WTC11 (cell line): ENCODE measurements around the gene SLIT3. TPM values are rescaled to one million over a fixed set of nuclear protein-coding genes. Genes with fewer than 3 reads are reported as not detected.

Source experiments
- ATAC-seq: fragments of 200-7000 bp; cut with Tn5 transposase; 2 replicates; pipeline ENCODE4 v1.10.0; 2021; ENCODE audit warnings: mild to moderate bottlenecking, moderate library complexity
- CTCF ChIA-PET: fragments of 300-600 bp; sonication (Branson Sonifier 250); formaldehyde crosslinking; loops from one replicate; lab custom pipeline; 2021; ENCODE audit warnings: antibody characterized with exemption; lab: Charles Lee
- POLR2A ChIA-PET: fragments of 350-600 bp; sonication (Branson Sonifier 250); formaldehyde crosslinking; loops from one replicate; lab custom pipeline; 2021; ENCODE audit warnings: antibody characterized with exemption; lab: Charles Lee
- DNase-seq: peaks from one replicate; pipeline ENCODE4 v3.0.0; 2021; ENCODE audit warnings: low spot score
- H3K27ac Mint-ChIP-seq: 2 replicates; pipeline ENCODE4 v1.8.0; 2021; ENCODE audit warnings: mixed read lengths
- H3K27me3 Mint-ChIP-seq: 2 replicates; pipeline ENCODE4 v1.8.0; 2021; ENCODE audit warnings: low read depth, mild to moderate bottlenecking, moderate library complexity, mixed read lengths
- H3K36me3 Mint-ChIP-seq: 2 replicates; pipeline ENCODE4 v1.8.0; 2021; ENCODE audit warnings: mixed read lengths
- H3K4me1 Mint-ChIP-seq: 2 replicates; pipeline ENCODE4 v1.8.0; 2022; ENCODE audit warnings: mixed read lengths
- H3K4me3 Mint-ChIP-seq: 2 replicates; pipeline ENCODE4 v1.8.0; 2021; ENCODE audit warnings: mild to moderate bottlenecking, moderate library complexity, mixed read lengths
- H3K9me3 Mint-ChIP-seq: 2 replicates; pipeline ENCODE4 v1.8.0; 2021; ENCODE audit warnings: mixed read lengths
- CBFB ChIP-seq: sonication (generic); formaldehyde crosslinking; IDR thresholded peaks from 2 replicates; pipeline ENCODE4 v1.8.1; 2022; ENCODE audit warnings: mild to moderate bottlenecking, low read depth, missing genetic modification reagents
- E2F1 ChIP-seq: sonication (generic); formaldehyde crosslinking; IDR thresholded peaks from 2 replicates; pipeline ENCODE4 v1.8.0; 2022; ENCODE audit warnings: mild to moderate bottlenecking, missing genetic modification reagents
- GRHL2 ChIP-seq: fragments of 250-450 bp; sonication (Bioruptor Pico); IDR thresholded peaks from 2 replicates; pipeline ENCODE4 v1.8.0; 2022; ENCODE audit warnings: mild to moderate bottlenecking, moderate library complexity; ENCODE audit not compliant: insufficient replicate concordance, severe bottlenecking
- IRF1 ChIP-seq: sonication (generic); formaldehyde crosslinking; IDR thresholded peaks from 2 replicates; pipeline ENCODE4 v1.8.0; 2023; ENCODE audit warnings: missing genetic modification reagents
- JAZF1 ChIP-seq: fragments of 250-450 bp; sonication (Bioruptor Pico); IDR thresholded peaks from 2 replicates; pipeline ENCODE4 v1.9.0; 2021; ENCODE audit warnings: moderate library complexity, mild to moderate bottlenecking, inconsistent platforms
- PRRX2 ChIP-seq: fragments of 250-450 bp; sonication (Bioruptor Pico); IDR thresholded peaks from 2 replicates; pipeline ENCODE4 v1.8.0; 2021; ENCODE audit warnings: mild to moderate bottlenecking
- SMAD4 ChIP-seq: sonication (generic); formaldehyde crosslinking; IDR thresholded peaks from 2 replicates; pipeline ENCODE4 v1.8.0; 2022; ENCODE audit warnings: mild to moderate bottlenecking, missing genetic modification reagents
- STAT6 ChIP-seq: sonication (generic); formaldehyde crosslinking; conservative IDR thresholded peaks from 2 replicates; pipeline ENCODE4 v1.8.1; 2023; ENCODE audit warnings: mild to moderate bottlenecking, low read depth, missing genetic modification reagents, moderate library complexity
- TEAD4 ChIP-seq: sonication (generic); formaldehyde crosslinking; IDR thresholded peaks from 2 replicates; pipeline ENCODE4 v1.8.0; 2022; ENCODE audit warnings: mild to moderate bottlenecking, missing genetic modification reagents
- ZNF423 ChIP-seq: fragments of 250-450 bp; sonication (Bioruptor Pico); IDR thresholded peaks from 2 replicates; pipeline ENCODE4 v2.1.2; 2022; ENCODE audit warnings: mild to moderate bottlenecking, moderate library complexity
- total RNA-seq: library from RNA; stranded (reverse); gene quantifications from 3 replicates; pipeline ENCODE4 v1.2.3, GENCODE V29; 2021
- TF ChIP-seq, protein P1 (sequence below): fragments of 250-450 bp; sonication (Bioruptor Pico); IDR thresholded peaks from 2 replicates; pipeline ENCODE4 v1.9.0; 2021; ENCODE audit warnings: mild to moderate bottlenecking, borderline replicate concordance
- TF ChIP-seq, protein P2 (sequence below): sonication (generic); formaldehyde crosslinking; IDR thresholded peaks from 2 replicates; pipeline ENCODE4 v1.8.1; 2022; ENCODE audit warnings: mild to moderate bottlenecking, moderate library complexity, missing genetic modification reagents
- TF ChIP-seq, protein P3 (sequence below): sonication (generic); formaldehyde crosslinking; IDR thresholded peaks from 2 replicates; pipeline ENCODE4 v1.8.1; 2023; ENCODE audit warnings: mild to moderate bottlenecking, missing genetic modification reagents, moderate library complexity
- TF ChIP-seq, protein P4 (sequence below): fragments of 250-450 bp; sonication (Bioruptor Pico); IDR thresholded peaks from 2 replicates; pipeline ENCODE4 v1.9.0; 2021; ENCODE audit warnings: moderate library complexity, mild to moderate bottlenecking, inconsistent platforms, borderline replicate concordance

Gene SLIT3
- total RNA-seq, 1 experiment from 2014 or later = 1.9 TPM

- H3K36me3 Mint-ChIP-seq = no peaks in the 10 kb centered on the region
- peaks cover 36% of the 10 kb centered on the region for H3K4me1 Mint-ChIP-seq
- TF ChIP-seq ZNF423 (CRISPR knock-in tag) = no peak
- TF ChIP-seq, protein P1, sequence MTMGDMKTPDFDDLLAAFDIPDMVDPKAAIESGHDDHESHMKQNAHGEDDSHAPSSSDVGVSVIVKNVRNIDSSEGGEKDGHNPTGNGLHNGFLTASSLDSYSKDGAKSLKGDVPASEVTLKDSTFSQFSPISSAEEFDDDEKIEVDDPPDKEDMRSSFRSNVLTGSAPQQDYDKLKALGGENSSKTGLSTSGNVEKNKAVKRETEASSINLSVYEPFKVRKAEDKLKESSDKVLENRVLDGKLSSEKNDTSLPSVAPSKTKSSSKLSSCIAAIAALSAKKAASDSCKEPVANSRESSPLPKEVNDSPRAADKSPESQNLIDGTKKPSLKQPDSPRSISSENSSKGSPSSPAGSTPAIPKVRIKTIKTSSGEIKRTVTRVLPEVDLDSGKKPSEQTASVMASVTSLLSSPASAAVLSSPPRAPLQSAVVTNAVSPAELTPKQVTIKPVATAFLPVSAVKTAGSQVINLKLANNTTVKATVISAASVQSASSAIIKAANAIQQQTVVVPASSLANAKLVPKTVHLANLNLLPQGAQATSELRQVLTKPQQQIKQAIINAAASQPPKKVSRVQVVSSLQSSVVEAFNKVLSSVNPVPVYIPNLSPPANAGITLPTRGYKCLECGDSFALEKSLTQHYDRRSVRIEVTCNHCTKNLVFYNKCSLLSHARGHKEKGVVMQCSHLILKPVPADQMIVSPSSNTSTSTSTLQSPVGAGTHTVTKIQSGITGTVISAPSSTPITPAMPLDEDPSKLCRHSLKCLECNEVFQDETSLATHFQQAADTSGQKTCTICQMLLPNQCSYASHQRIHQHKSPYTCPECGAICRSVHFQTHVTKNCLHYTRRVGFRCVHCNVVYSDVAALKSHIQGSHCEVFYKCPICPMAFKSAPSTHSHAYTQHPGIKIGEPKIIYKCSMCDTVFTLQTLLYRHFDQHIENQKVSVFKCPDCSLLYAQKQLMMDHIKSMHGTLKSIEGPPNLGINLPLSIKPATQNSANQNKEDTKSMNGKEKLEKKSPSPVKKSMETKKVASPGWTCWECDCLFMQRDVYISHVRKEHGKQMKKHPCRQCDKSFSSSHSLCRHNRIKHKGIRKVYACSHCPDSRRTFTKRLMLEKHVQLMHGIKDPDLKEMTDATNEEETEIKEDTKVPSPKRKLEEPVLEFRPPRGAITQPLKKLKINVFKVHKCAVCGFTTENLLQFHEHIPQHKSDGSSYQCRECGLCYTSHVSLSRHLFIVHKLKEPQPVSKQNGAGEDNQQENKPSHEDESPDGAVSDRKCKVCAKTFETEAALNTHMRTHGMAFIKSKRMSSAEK (CRISPR knock-in tag) = no peak
- TF ChIP-seq, protein P2, sequence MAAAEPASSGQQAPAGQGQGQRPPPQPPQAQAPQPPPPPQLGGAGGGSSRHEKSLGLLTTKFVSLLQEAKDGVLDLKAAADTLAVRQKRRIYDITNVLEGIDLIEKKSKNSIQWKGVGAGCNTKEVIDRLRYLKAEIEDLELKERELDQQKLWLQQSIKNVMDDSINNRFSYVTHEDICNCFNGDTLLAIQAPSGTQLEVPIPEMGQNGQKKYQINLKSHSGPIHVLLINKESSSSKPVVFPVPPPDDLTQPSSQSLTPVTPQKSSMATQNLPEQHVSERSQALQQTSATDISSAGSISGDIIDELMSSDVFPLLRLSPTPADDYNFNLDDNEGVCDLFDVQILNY (CRISPR knock-in tag) = no peak
- H3K9me3 Mint-ChIP-seq = peaks cover 6% of the 10 kb centered on the region
- no peak overlapping the region for H3K4me3 Mint-ChIP-seq
- ChIA-PET CTCF (no interaction called here), POLR2A (interaction anchor here (0.6 kb wide), 1 partner anchor 1849 kb away, joined by 3 read pairs; no protein-coding TSS in a partner anchor)
- ATAC-seq (no peak), DNase-seq (no peak)
- H3K27ac Mint-ChIP-seq = no peak overlapping the region
- no peaks in the 10 kb centered on the region for H3K27me3 Mint-ChIP-seq
These were observed 203.3 kb downstream of the SLIT3 start for GRCh38 chr5:169097374-169098326.

GRCh38 chr5:169095976-169096375 lies 205.0 kb downstream of the SLIT3 start:
- ATAC-seq = no peak
- Mint-ChIP-seq H3K4me1 (peaks cover 28% of the 10 kb centered on the region), H3K27me3 (no peaks in the 10 kb centered on the region; the same call in 1 of the 2 replicates), H3K36me3 (peaks cover 4% of the 10 kb centered on the region; the same call in 1 of the 2 replicates), H3K27ac (no peak overlapping the region), H3K4me3 (no peak overlapping the region), H3K9me3 (peaks cover 5% of the 10 kb centered on the region)
- POLR2A ChIA-PET = no interaction called here
- no peak for DNase-seq
- CTCF ChIA-PET = no interaction called here
- TF ChIP-seq ZNF423 (CRISPR knock-in tag) (no peak), GRHL2 (CRISPR knock-in tag) (no peak), TEAD4 (no peak), IRF1 (CRISPR knock-in tag) (no peak), STAT6 (CRISPR knock-in tag) (no peak), JAZF1 (CRISPR knock-in tag) (no peak), E2F1 (CRISPR knock-in tag) (no peak), PRRX2 (CRISPR knock-in tag) (no peak), CBFB (CRISPR knock-in tag) (no peak), SMAD4 (no peak)
- TF ChIP-seq, protein P3, sequence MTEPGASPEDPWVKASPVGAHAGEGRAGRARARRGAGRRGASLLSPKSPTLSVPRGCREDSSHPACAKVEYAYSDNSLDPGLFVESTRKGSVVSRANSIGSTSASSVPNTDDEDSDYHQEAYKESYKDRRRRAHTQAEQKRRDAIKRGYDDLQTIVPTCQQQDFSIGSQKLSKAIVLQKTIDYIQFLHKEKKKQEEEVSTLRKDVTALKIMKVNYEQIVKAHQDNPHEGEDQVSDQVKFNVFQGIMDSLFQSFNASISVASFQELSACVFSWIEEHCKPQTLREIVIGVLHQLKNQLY = no peak
- TF ChIP-seq, protein P1 (CRISPR knock-in tag) = no peak
- TF ChIP-seq, protein P2 (CRISPR knock-in tag) = no peak
- TF ChIP-seq, protein P4, sequence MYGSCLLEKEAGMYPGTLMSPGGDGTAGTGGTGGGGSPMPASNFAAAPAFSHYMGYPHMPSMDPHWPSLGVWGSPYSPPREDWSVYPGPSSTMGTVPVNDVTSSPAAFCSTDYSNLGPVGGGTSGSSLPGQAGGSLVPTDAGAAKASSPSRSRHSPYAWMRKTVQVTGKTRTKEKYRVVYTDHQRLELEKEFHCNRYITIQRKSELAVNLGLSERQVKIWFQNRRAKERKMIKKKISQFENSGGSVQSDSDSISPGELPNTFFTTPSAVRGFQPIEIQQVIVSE (CRISPR knock-in tag) = no peak
